Tibial nerve (tissue), 4 donors: ENCODE results near the gene CYB561D2. TPM values are rescaled to one million over a fixed set of nuclear protein-coding genes. Genes with fewer than 3 reads are reported as not detected.
"Not testable (repeated sequence)": the region's sequence is repeated elsewhere in the genome, so short reads cannot be mapped to it uniquely, and the experiment has no call there.

ENCODE experiments used
- DNase-seq, 2 donors: peaks; one replicate each; pipeline ENCODE4 v3.0.0-alpha.2; 2019; ENCODE audit warnings: low spot score in 2 of 2
- H3K27ac ChIP-seq, 4 donors: fragments of 200-600 bp; sonication (generic) in 3 of 4; one replicate each; pipeline ENCODE4 v1.5.1; 2017 to 2019; ENCODE audit warnings: mild to moderate bottlenecking in 1 of 4
- H3K27me3 ChIP-seq, 2 donors: fragments of 200-600 bp; sonication (generic) in 1 of 2; one replicate each; pipeline versions ENCODE4 v1.5.1 to v1.6.0; 2017 to 2019
- H3K36me3 ChIP-seq, 3 donors: fragments of 200-600 bp; sonication (generic); one replicate each; pipeline ENCODE4 v1.5.1; 2018 to 2019
- H3K4me1 ChIP-seq, 4 donors: fragments of 200-600 bp; sonication (generic) in 3 of 4; one replicate each; pipeline ENCODE4 v1.5.1; 2017 to 2019
- H3K4me3 ChIP-seq, 4 donors: fragments of 200-600 bp; sonication (generic) in 3 of 4; one replicate each; pipeline ENCODE4 v1.5.1; 2017 to 2019; ENCODE audit warnings: mild to moderate bottlenecking in 1 of 4, moderate library complexity in 1 of 4
- H3K9me3 ChIP-seq, 4 donors: fragments of 200-600 bp; sonication (generic) in 3 of 4; one replicate each; pipeline ENCODE4 v1.5.1; 2017 to 2019
- EP300 ChIP-seq, 2 donors: sonication (generic); formaldehyde crosslinking; IDR thresholded peaks; one replicate each; pipeline ENCODE4 v1.6.1; 2017; ENCODE audit warnings: antibody characterized with exemption in 2 of 2, mild to moderate bottlenecking in 1 of 2
- POLR2A ChIP-seq, 2 donors: fragments of 450-650 bp; IDR thresholded peaks; one replicate each; pipeline ENCODE4 v1.6.1; 2017; ENCODE audit warnings: antibody characterized with exemption in 2 of 2, mild to moderate bottlenecking in 2 of 2, moderate library complexity in 2 of 2
- WGBS, 2 donors: methylation state at CpG; one replicate each; pipeline ENCODE4 v1.1.5; 2018; 5-methylcytosine and 5-hydroxymethylcytosine counted together
- total RNA-seq, 4 donors: library from RNA; depleted of rRNA; stranded (reverse); fragments of >200 nt; gene quantifications; one replicate each; pipeline ENCODE4 v1.1.0, GENCODE V29; 2016
- TF ChIP-seq, protein P1 (sequence below), 5 experiments: fragments of 200-600 bp in 3 of 5; fragments of 450-650 bp in 2 of 5; sonication (generic) in 3 of 5; IDR thresholded peaks; one replicate each; pipeline ENCODE4 v1.5.1; 2016 to 2019; ENCODE audit warnings: antibody characterized with exemption in 5 of 5, mild to moderate bottlenecking in 3 of 5, moderate library complexity in 2 of 5

Gene CYB561D2, protein sequence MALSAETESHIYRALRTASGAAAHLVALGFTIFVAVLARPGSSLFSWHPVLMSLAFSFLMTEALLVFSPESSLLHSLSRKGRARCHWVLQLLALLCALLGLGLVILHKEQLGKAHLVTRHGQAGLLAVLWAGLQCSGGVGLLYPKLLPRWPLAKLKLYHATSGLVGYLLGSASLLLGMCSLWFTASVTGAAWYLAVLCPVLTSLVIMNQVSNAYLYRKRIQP
- 10 to 100 TPM; 16.2 to 21.6 (median 19.2) TPM for total RNA-seq

DNA sequence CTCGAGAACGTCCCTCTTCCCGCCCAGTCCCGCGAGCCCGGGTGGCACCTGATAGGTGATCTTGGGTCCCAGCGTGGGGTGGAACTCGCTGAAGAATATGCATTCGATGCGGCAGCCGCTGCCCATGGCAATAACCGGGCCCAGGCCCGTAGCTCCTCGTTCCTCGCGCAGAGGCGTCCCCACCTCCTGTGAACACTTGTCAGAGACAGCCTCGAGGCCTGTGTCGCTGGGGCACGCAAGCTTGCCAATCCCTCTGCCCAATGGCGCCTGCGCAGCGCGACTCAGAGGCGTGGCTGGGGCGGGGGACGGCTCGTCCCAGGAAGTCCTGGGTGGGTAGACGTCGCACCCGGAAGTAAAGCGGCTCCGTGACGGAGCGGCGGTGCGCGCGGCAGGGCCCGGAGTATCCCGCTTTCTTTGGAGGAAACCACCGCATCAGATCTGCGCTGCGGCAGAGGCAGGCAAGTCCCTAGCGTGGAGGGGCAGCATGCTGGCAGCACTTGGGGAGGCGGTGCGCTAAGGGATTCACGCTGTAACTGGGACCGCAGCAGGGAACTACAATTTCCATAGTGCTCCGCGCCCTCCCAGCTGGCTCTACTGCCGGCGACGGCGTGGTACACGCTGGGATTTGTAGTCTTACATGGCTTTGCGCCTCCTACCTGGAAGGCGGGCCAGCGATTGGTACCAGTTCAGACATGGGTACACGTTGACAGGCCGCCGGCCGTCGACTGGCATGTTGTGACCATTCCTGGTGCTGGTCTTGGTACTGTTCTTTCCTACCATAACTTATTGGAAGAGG, at the start of gene CYB561D2, which contains the start of gene NPRL2:
TSS of gene CYB561D2 (plus strand) at position 336 of the 796 bp plus-strand sequence. CDS start 572 bp downstream, outside the sequence.
TSS of gene NPRL2 (minus strand) at position 249 of the 796 bp plus-strand sequence. CDS start at position 126, 123 bp downstream.
- Histone ChIP-seq H3K4me3 (peak within 1 kb of the TSS; percentile 49 to 87 (median 75)), H3K4me1 (peaks cover 0 to 77% (median 24%) of the 10 kb centered on the region in 4 donors), H3K9me3 (no peaks in the 10 kb centered on the region), H3K36me3 (peaks cover 0 to 54% (median 12%) of the 10 kb centered on the region in 3 donors), H3K27ac (peak within 1 kb of the TSS; percentile 74 to 96 (median 88)), H3K27me3 (no peaks in the 10 kb centered on the region)
- TF ChIP-seq POLR2A (IDR thresholded peaks at IDR 0.05) (peak; percentile 61 to 83), EP300 (IDR thresholded peaks at IDR 0.05) (peak; percentile 90 to 92)
- TF ChIP-seq, protein P1, sequence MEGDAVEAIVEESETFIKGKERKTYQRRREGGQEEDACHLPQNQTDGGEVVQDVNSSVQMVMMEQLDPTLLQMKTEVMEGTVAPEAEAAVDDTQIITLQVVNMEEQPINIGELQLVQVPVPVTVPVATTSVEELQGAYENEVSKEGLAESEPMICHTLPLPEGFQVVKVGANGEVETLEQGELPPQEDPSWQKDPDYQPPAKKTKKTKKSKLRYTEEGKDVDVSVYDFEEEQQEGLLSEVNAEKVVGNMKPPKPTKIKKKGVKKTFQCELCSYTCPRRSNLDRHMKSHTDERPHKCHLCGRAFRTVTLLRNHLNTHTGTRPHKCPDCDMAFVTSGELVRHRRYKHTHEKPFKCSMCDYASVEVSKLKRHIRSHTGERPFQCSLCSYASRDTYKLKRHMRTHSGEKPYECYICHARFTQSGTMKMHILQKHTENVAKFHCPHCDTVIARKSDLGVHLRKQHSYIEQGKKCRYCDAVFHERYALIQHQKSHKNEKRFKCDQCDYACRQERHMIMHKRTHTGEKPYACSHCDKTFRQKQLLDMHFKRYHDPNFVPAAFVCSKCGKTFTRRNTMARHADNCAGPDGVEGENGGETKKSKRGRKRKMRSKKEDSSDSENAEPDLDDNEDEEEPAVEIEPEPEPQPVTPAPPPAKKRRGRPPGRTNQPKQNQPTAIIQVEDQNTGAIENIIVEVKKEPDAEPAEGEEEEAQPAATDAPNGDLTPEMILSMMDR (IDR thresholded peaks at IDR 0.05), result peak in 2 of 5 experiments; percentile 5 to 55
- peak; percentile 87 to 92 for DNase-seq
- WGBS, 2 donors, result 0 to 3% methylated on average over 12 to 48 of the region's 64 CpGs

DNA sequence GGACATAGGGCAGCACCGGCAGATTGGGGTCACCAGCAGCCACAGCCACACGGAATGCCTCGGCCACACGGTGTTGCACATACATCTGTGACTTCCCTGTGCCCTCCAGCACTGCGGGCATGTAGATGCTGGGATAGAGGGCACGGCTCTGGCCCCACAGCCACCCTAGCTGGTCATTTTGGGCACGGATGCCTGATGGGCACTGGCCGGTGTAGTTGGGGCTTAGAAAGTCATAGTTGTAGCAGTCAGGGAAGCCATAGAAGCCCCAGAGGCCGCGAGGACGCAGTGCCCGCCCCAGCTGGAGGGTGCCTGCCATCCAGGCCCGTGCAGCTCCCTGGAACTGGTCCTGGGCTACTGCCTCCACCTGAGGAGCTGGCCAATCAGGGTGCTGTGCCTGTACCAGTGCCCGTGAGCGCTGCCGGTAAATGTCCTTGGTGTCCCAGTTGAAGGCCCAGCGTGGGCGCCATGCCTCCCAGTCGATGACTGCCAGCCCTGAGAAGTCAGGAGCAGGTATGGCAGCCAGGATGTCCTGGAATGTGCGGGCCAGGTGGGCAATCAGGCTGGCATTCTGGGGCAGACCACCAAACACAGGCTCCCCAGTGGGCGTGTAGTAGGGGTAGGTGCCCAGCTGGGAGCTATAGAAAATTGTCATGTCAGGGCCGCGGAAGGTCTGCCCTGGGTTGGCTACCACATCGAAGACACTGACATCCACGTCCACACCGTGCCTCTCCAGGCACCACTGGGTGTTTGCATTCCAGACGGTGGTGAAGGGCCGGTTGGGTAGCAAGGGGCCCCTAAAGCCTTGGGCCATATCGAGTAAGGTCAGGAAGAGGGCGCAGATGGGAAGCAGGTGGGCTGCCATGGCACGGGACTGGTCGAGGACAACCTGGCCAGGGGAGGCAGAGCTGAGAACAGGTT, 48.3 kb upstream of the CYB561D2 start:
- peaks cover 0 to 59% (median 40%) of the 10 kb centered on the region in 4 donors for H3K4me1 ChIP-seq
- H3K9me3 ChIP-seq, result no peaks in the 10 kb centered on the region
- peak overlapping the region; percentile 45 to 89 (median 75) for H3K27ac ChIP-seq
- DNase-seq, result no peak
- no peaks in the 10 kb centered on the region for H3K27me3 ChIP-seq
- WGBS, 2 donors, result 82 to 84% methylated on average over 21 to 24 of the region's 32 CpGs
- no peak for TF ChIP-seq EP300 (IDR thresholded peaks at IDR 0.05)
- no peak for TF ChIP-seq POLR2A (IDR thresholded peaks at IDR 0.05)
- TF ChIP-seq, protein P1 (IDR thresholded peaks at IDR 0.05), result no peak
- peaks cover 0 to 4% (median 0%) of the 10 kb centered on the region in 3 donors for H3K36me3 ChIP-seq
- peak overlapping the region in 2 of 4 donors; percentile 20 to 44 for H3K4me3 ChIP-seq

DNA sequence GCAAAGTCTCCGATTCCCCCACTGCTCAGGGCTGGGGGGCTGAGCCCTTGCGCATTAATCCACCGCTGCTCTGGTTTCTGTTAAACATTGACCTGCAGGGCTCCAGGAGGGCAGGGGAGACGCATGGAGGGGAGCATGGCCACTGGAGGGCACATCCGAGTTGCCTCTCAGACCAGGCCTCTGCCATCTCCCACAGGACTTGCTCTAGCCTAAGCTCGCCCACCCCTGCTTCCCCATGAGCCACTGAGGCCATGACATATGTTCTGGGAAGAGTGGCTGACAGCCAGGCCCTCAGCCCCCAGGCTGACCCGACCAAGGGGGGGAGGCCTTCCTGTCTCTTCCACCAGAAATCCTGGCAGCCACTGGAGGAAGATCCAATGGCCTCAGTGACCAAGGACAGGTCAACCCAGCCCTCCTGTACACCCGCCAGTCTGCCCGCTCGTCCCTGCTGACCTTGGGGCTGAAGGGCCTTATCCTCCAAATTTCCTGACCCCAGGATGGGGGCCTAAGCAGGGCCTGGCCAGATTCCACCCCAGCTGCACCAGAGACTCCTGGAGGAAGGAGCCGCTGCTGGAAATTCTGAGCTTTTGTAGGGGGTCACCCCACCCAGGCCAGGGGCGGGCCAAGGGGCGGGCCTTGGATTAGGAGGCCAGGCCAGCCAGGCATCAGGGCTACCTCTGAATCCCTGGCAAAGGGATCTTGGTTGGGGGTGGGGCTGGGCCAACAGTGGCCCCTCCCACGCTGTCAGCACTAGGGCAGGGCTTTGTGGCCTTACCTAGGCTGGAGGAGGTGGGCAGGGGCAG, 47.4 kb upstream of the CYB561D2 start, which contains the start of gene HYAL1:
TSS of gene HYAL1 (minus strand) at position 562 of the 803 bp plus-strand sequence. CDS start 618 bp downstream, outside the sequence.
- Histone ChIP-seq H3K27ac (peak within 1 kb of the TSS; percentile 45 to 89 (median 75)), H3K9me3 (no peaks in the 10 kb centered on the region), H3K36me3 (peaks cover 0 to 5% (median 0%) of the 10 kb centered on the region in 3 donors), H3K27me3 (no peaks in the 10 kb centered on the region), H3K4me1 (peaks cover 0 to 51% (median 36%) of the 10 kb centered on the region in 4 donors), H3K4me3 (peak within 1 kb of the TSS in 2 of 4 donors; percentile 20 to 44)
- 36 to 41% methylated on average over 10 to 11 of the region's 14 CpGs for WGBS, 2 donors
- DNase-seq, result peak in 1 of 2 donors; percentile 77
- TF ChIP-seq, protein P1 (IDR thresholded peaks at IDR 0.05), result peak in 1 of 5 experiments; percentile 16
- peak in 1 of 2 donors; percentile 49 for TF ChIP-seq POLR2A (IDR thresholded peaks at IDR 0.05)
- peak in 1 of 2 donors; percentile 53 for TF ChIP-seq EP300 (IDR thresholded peaks at IDR 0.05)

DNA sequence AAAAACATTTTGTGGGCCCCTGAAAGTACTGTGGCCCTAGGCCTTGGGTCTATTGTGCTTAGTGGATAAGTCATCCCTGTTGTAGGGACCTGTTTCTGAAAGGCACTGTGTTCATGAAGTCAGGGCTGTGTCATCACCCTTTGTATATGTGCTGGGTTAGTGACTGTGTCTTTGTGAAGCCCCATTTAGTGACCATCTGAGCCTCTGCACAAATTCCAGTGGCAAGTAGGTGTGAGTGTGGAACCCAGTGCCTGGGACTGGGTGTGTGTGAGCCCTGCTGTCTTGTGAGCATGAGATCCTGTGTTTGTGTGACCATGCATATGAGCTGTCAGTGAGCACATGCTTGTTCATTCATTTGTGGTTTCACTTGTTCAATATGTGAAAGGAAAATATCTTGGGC, 46.1 kb upstream of the CYB561D2 start:
- TF ChIP-seq POLR2A (IDR thresholded peaks at IDR 0.05), result no peak
- TF ChIP-seq, protein P1 (IDR thresholded peaks at IDR 0.05), result no peak
- TF ChIP-seq EP300 (IDR thresholded peaks at IDR 0.05), result no peak
- Histone ChIP-seq H3K27ac (peak overlapping the region in 2 of 4 donors; percentile 3 to 89), H3K27me3 (no peaks in the 10 kb centered on the region), H3K36me3 (peaks cover 0 to 19% (median 0%) of the 10 kb centered on the region in 3 donors), H3K4me3 (no peak overlapping the region), H3K4me1 (peaks cover 0 to 44% (median 27%) of the 10 kb centered on the region in 4 donors), H3K9me3 (no peaks in the 10 kb centered on the region)
- no peak for DNase-seq

DNA sequence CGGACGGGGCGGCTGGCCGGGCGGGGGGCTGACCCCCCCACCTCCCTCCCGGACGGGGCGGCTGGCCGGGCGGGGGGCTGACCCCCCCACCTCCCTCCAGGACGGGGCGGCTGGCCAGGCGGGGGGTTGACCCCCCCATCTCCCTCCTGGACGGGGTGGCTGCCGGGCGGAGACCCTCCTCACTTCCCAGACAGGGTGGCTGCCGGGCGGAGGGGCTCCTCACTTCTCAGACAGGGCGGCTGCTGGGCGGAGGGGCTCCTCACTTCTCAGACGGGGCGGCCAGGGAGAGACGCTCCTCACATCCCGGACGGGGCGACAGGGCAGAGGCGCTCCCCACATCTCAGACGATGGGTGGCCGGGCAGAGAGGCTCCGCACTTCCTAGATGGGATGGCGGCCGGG, 38.6 kb upstream of the CYB561D2 start:
- not testable (repeated sequence) for H3K27ac ChIP-seq, H3K9me3 ChIP-seq, H3K27me3 ChIP-seq, H3K4me3 ChIP-seq, DNase-seq
- 96 to 97% methylated on average over 14 to 16 of the region's 32 CpGs for WGBS, 2 donors
- peaks cover 0 to 58% (median 0%) of the 10 kb centered on the region in 3 donors for H3K36me3 ChIP-seq
- peaks cover 0 to 12% (median 1%) of the 10 kb centered on the region in 4 donors for H3K4me1 ChIP-seq
